ENCODE measurements around the gene NEUROD2. TPM values are rescaled to one million over a fixed set of nuclear protein-coding genes. Genes with fewer than 3 reads are reported as not detected.

The NEUROD2 gene
- total RNA-seq, 1 donor from 2014 or later = not detected

DNA sequence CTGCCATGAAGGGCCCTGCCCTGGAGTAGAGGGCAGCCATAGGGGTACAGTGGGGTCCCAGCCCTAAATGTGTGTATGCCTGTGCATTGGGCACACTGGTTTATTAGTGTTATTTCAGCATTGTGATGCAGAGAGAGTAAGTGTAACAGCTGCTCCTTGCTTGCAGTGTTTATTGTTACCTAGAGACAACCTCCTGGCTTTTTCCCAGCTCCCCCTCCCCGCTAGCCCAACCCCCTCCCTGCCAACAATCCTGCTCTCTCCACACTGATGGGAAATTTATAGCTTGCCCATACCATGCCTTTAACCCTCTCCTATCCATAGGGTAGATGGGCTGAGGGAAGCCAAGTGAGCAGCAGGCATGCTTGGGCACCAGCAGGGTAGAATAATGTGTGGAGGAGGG, 51.3 kb downstream of the NEUROD2 start:
- Mint-ChIP-seq H3K9me3 (ENCODE audit: unreplicated experiment) (no peaks in the 10 kb centered on the region), H3K27ac (ENCODE audit: unreplicated experiment) (no peak overlapping the region), H3K36me3 (ENCODE audit: low read depth, unreplicated experiment) (peaks cover 25% of the 10 kb centered on the region), H3K4me1 (ENCODE audit: low read depth, unreplicated experiment) (peaks cover 20% of the 10 kb centered on the region), H3K27me3 (ENCODE audit: low read depth, unreplicated experiment) (peaks cover 3% of the 10 kb centered on the region), H3K4me3 (ENCODE audit: unreplicated experiment) (no peak overlapping the region)
- Histone ChIP-seq H4K20me1 (ENCODE audit: insufficient read depth, low read length) (no peaks in the 10 kb centered on the region), H3K9me3 (ENCODE audit: insufficient read depth, low read depth, low read length) (no peaks in the 10 kb centered on the region), H3K4me3 (ENCODE audit: insufficient read depth, low read depth, low read length) (no peak overlapping the region), H3K4me2 (ENCODE audit: low read length) (no peak overlapping the region), H3K36me3 (ENCODE audit: insufficient read depth, low read length) (peaks cover 8% of the 10 kb centered on the region), H3K4me1 (ENCODE audit: insufficient read depth, low read length) (peaks cover 21% of the 10 kb centered on the region), H3K27ac (ENCODE audit: low read depth, low read length) (no peak overlapping the region), H3K79me2 (ENCODE audit: insufficient read depth, low read length) (no peaks in the 10 kb centered on the region), H3K9ac (ENCODE audit: low read length) (no peak overlapping the region), H2AFZ (ENCODE audit: low read depth, low read length) (no peak overlapping the region), H3K27me3 (ENCODE audit: insufficient read depth, low read length) (no peaks in the 10 kb centered on the region)
- FAIRE-seq (no peak), DNase-seq (ENCODE audit: low read depth) (no peak)
- TF ChIP-seq, protein P1, sequence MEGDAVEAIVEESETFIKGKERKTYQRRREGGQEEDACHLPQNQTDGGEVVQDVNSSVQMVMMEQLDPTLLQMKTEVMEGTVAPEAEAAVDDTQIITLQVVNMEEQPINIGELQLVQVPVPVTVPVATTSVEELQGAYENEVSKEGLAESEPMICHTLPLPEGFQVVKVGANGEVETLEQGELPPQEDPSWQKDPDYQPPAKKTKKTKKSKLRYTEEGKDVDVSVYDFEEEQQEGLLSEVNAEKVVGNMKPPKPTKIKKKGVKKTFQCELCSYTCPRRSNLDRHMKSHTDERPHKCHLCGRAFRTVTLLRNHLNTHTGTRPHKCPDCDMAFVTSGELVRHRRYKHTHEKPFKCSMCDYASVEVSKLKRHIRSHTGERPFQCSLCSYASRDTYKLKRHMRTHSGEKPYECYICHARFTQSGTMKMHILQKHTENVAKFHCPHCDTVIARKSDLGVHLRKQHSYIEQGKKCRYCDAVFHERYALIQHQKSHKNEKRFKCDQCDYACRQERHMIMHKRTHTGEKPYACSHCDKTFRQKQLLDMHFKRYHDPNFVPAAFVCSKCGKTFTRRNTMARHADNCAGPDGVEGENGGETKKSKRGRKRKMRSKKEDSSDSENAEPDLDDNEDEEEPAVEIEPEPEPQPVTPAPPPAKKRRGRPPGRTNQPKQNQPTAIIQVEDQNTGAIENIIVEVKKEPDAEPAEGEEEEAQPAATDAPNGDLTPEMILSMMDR (IDR thresholded peaks at IDR 0.05; ENCODE audit: insufficient read depth, low read depth, low read length) = no peak
- TF ChIP-seq EZH2 (IDR thresholded peaks at IDR 0.05; ENCODE audit: insufficient read depth, low read length) = no peak

DNA sequence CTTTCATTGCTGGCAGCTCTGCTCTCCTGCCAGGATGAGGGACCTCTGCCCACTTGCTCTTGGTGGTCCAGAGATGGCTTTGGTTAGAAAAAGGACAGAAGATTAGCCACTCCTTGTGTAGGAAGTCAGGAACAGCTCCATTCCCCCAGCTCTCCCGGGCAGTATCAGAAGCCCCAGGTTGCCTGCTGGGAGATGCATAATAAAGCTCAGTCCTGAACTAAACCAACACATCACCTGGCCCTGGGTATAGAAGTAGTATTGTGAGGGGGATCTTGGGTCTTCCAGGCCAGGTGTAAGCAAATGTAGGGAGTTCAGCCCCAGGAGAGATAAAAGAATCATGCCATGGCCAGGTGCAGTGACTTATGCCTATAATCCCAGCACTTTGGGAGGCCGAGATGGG, 52.4 kb downstream of the NEUROD2 start:
- H3K9me3 Mint-ChIP-seq (ENCODE audit: unreplicated experiment) = no peaks in the 10 kb centered on the region
- Histone ChIP-seq H3K4me2 (ENCODE audit: low read length) (no peak overlapping the region), H3K79me2 (ENCODE audit: insufficient read depth, low read length) (no peaks in the 10 kb centered on the region), H3K9ac (ENCODE audit: low read length) (no peak overlapping the region), H3K36me3 (ENCODE audit: insufficient read depth, low read length) (peaks cover 12% of the 10 kb centered on the region), H3K9me3 (ENCODE audit: insufficient read depth, low read depth, low read length) (no peaks in the 10 kb centered on the region), H3K27ac (ENCODE audit: low read depth, low read length) (no peak overlapping the region), H2AFZ (ENCODE audit: low read depth, low read length) (no peak overlapping the region), H3K4me3 (ENCODE audit: insufficient read depth, low read depth, low read length) (no peak overlapping the region), H3K27me3 (ENCODE audit: insufficient read depth, low read length) (no peaks in the 10 kb centered on the region), H4K20me1 (ENCODE audit: insufficient read depth, low read length) (no peaks in the 10 kb centered on the region), H3K4me1 (ENCODE audit: insufficient read depth, low read length) (peaks cover 21% of the 10 kb centered on the region)
- no peak for TF ChIP-seq EZH2 (IDR thresholded peaks at IDR 0.05; ENCODE audit: insufficient read depth, low read length)
- TF ChIP-seq, protein P1 (IDR thresholded peaks at IDR 0.05; ENCODE audit: insufficient read depth, low read depth, low read length) = no peak
- no peak overlapping the region for H3K4me3 Mint-ChIP-seq (ENCODE audit: unreplicated experiment)
- peaks cover 20% of the 10 kb centered on the region for H3K4me1 Mint-ChIP-seq (ENCODE audit: low read depth, unreplicated experiment)
- peaks cover 3% of the 10 kb centered on the region for H3K27me3 Mint-ChIP-seq (ENCODE audit: low read depth, unreplicated experiment)
- no peak for DNase-seq (ENCODE audit: low read depth)
- FAIRE-seq = no peak
- peaks cover 25% of the 10 kb centered on the region for H3K36me3 Mint-ChIP-seq (ENCODE audit: low read depth, unreplicated experiment)
- H3K27ac Mint-ChIP-seq (ENCODE audit: unreplicated experiment) = no peak overlapping the region

Other genes starting within 250 kb of the NEUROD2 start
- 18.3 and 21.6 TPM in 2 replicates for gene FBXL20, start 206.3 kb downstream of the NEUROD2 start, total RNA-seq
- 43.8 and 46.6 TPM in 2 replicates for gene MED1, start 156.7 kb downstream of the NEUROD2 start, total RNA-seq
- gene CDK12, start 146.4 kb downstream of the NEUROD2 start, total RNA-seq = 55.7 and 56.6 TPM in 2 replicates
- gene PPP1R1B, start 19.0 kb upstream of the NEUROD2 start, total RNA-seq = 0.26 and 0.39 TPM in 2 replicates
- 51.2 and 62.1 TPM in 2 replicates for gene STARD3, start 29.2 kb upstream of the NEUROD2 start, total RNA-seq
- gene TCAP, start 57.4 kb upstream of the NEUROD2 start, total RNA-seq = 0.98 and 1.4 TPM in 2 replicates
- 0.59 and 1.5 TPM in 2 replicates for gene PNMT, start 60.5 kb upstream of the NEUROD2 start, total RNA-seq
- 12.2 and 15.6 TPM in 2 replicates for gene PGAP3, start 80.1 kb upstream of the NEUROD2 start, total RNA-seq
- 64.0 and 70.4 TPM in 2 replicates for gene ERBB2, start 92.1 kb upstream of the NEUROD2 start, total RNA-seq
- gene MIEN1, start 122.6 kb upstream of the NEUROD2 start, total RNA-seq = 38.9 and 41.3 TPM in 2 replicates
- gene GRB7, start 130.0 kb upstream of the NEUROD2 start, total RNA-seq = 1.8 and 3.3 TPM in 2 replicates

All from astrocyte (in vitro differentiated cells and primary cell).